Muscle of back (tissue), 11 donors: ENCODE measurements around the gene FBXL15. TPM values are rescaled to one million over a fixed set of nuclear protein-coding genes. Genes with fewer than 3 reads are reported as not detected.
"Not testable (repeated sequence)": the region's sequence is repeated elsewhere in the genome, so short reads cannot be mapped to it uniquely, and the experiment has no call there.

Source experiments
- DNase-seq, 3 donors: peaks; one replicate each; pipeline versions ENCODE4 v3.0.0 to v3.0.0-alpha.2; 2013
- polyA plus RNA-seq, 10 donors: library from polyadenylated mRNA; unstranded; fragments of 120-200 nt; gene quantifications; one replicate each; pipeline ENCODE4 v1.2.1, GENCODE V29; 2013; ENCODE audit not compliant: insufficient read length in 10 of 10

Gene FBXL15
- polyA plus RNA-seq, 10 donors: 3.2 to 7.8 (median 4.8) TPM

GRCh38 chr10:102453502-102453901, 32.9 kb downstream of the FBXL15 start:
- no peak for DNase-seq

- not testable (repeated sequence) for DNase-seq
Measured at GRCh38 chr10:102454662-102455487, 34.2 kb downstream of the FBXL15 start.

DNA sequence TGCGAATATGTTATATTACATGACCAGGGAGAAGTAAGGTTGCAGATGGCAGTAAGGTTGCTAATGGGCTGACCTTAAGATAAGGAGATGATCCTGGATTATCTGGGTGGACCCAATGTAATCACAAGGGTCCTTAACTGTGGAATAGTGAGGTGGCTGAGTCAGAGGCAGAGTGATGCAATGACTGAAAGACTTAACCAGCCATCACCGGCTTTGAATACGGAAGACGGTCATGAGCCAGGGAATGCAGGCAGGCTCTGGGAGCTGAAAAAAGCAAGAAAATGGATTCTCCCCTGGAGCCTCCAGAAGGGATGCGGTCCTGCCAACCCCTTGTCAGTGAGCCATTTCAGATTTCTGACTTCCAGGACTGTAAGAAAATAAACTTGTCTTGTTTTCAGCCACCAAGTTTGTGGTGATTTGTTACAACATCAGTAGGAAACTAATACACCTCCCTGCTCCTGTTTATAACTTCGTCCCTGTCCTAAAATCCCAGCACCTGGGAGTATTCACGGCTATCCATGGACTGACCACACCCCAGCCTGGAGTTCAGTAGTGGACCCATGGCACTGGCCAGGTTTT, 35.3 kb downstream of the FBXL15 start:
- peak in 1 of 3 donors; percentile 52 for DNase-seq

DNA sequence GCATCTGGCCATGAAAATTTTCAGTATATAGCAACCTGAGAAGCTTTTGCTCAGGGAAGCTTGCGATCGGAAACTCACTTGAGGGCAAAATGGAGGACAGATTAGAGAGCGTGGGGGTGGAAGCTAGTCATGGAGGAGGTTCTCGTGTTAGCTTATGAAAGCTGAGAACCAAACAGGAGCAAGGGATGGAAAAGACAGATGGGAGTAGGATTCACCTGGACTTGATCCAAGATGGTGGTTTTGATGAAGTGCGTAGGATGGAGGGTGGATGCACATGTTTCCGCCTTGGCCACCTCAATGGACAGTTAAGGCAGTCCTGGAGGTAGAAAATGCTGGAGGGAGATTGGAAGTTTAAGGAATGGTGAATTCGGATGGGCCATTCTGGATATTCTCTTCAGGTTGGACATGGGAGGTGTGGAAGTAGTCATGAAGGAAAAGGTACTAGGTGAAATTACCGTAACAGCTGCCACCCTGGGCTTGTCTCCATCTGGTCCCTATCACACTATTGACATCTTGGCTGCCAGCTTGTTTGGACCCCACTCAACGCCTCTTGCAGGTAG, 37.0 kb downstream of the FBXL15 start:
- DNase-seq: no peak

GRCh38 chr10:102458656-102459055, 38.0 kb downstream of the FBXL15 start:
- no peak for DNase-seq

DNA sequence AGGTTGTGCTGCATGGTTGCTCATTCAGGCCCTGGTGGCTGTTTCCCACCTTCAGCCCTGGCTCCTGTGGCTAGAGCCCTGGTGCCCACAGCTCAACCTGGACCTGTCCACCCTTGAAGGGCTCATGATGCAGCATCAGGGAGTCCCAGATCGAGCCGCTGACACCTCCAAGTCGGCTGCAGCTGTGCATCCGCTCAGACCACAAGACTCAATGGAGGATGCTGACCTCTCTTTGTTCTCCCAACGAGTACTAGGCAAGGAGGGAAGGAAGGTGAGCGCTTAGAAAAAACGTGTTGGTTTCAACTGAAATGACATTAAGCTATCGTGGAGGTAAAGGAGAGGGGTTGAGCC, 40.2 kb downstream of the FBXL15 start:
- DNase-seq: no peak

DNA sequence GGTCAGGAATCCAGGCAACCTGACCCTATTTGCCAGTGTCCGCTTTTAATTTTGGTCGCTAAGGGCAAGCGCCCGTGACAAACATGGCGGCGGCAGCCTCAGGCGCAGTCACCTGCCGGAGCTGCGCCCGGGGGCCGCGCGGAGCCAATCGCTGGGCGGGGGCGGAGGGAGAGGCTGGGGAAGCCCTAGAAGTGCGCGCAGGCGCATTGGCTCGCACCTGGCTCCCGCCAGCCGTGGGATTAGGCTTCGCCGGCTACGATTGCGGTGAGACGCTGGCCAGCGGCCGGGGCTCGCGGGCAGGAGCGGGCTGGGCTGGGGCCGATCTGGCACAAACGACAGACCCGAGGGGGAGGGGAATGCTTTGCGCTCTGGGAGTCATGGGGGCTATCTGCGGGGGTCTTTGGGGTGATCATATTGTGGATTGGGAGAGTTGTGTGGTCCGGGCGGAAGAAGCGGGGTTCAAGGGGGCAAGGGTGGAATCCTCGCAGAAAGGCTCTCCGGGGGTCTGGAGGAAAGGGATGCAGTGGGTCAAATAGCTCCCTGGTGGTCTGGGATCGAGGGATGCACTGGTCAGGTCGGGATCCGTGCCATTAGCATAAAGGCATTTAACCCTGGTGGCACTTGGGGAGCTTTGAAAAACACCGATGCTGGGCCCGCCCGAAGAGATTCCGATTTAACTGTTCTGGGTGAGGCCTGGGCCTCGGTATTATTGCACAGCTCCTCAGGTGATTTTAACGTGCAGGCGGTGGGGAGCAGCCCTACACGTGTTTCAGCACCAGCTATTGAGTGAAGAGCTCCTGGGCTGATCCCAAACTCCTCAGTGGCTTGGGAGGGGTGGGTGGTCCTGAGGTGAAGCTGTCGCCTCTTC, 40.8 kb downstream of the FBXL15 start:
- DNase-seq: peak; percentile 79 to 88 (median 80)

GRCh38 chr10:102462512-102463054, 41.9 kb downstream of the FBXL15 start:
- no peak for DNase-seq

GRCh38 chr10:102463983-102464382, 43.3 kb downstream of the FBXL15 start:
- DNase-seq: no peak

DNA sequence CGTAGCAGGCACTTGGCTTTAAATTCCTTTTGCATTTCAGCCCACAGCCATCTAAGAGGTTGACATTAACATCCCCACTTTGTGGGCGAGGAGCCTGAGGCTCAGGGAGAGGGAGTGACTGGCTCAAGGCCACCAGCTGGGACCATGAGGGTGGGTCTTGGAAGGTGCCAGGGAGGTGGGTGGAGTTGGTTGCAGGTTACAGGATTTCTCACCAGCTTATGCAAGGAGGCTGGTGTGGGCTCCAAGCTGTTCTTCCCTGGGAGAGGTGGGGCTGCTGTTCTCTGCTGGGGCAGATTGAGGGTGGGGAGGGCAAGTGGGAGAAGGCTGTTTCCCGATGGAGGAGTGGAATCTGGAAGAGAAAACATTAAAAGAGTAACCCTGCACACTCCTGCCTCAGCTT, 44.8 kb downstream of the FBXL15 start:
- no peak for DNase-seq

DNA sequence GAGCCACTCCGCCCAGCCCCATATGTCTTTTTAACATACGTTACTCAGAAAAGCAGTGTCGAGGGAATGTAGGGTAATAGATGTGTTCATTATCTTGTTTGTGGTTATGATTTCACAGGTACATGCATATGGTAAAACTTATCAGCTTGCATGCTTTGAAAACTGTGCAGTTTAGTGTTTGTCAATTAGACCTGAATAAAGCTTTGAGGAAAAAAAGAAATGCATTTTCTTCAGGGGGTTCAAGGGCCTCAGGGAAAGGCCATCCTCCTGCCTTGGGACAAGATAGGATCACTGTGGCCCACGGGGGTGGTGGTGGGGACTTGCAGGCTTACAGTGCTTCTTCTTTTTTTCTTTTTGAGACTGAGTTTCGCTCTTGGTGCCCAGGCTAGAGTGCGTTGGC, 46.7 kb downstream of the FBXL15 start:
- DNase-seq: no peak

DNA sequence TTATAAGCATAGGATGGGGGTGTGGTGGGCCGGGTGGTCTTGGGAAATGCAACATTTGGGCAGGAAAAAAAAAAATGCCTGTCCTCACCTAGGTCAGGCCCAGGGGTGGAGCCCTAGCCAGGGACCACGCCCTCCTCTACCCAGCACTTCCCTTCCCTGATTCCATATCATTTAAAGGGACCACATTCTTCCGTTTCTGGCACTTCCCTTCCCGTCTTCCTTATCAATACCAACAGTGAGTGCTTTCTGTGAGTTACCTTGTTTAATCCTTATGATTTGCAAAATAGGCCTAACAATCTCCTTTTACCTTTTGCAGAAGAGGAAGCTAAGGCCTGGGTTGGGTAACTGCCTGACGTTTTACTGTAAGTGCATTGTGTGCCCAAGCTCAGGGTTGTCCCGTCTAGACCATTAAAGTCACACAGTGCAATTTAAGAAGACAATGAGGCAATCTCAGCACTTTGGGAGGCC, 47.4 kb downstream of the FBXL15 start:
- DNase-seq: no peak

GRCh38 chr10:102468683-102469082, 48.0 kb downstream of the FBXL15 start:
- no peak for DNase-seq

- DNase-seq: no peak
Measured at GRCh38 chr10:102470579-102471546, 50.2 kb downstream of the FBXL15 start.

Other genes with a start within 250 kb of the FBXL15 start
- gene ELOVL3, start 194.5 kb upstream of the FBXL15 start, polyA plus RNA-seq: under 1 TPM; 0.25 to 0.80 (median 0.33) TPM
- gene PITX3, start 179.3 kb upstream of the FBXL15 start, polyA plus RNA-seq: 10 to 100 TPM in 9 of 10 donors, 1 to 10 TPM in 1; 9.9 to 16.9 (median 12.9) TPM
- gene GBF1, start 175.3 kb upstream of the FBXL15 start, polyA plus RNA-seq: 10 to 100 TPM; 41.2 to 56.6 (median 51.1) TPM
- gene NFKB2, start 25.1 kb upstream of the FBXL15 start, polyA plus RNA-seq: 10 to 100 TPM; 13.6 to 18.0 (median 15.7) TPM
- 10 to 100 TPM in 1 of 10 donors, 1 to 10 TPM in 9; 3.8 to 11.6 (median 5.9) TPM for gene PSD, start 2.1 kb upstream of the FBXL15 start, polyA plus RNA-seq
- gene CUEDC2, start 11.7 kb downstream of the FBXL15 start, polyA plus RNA-seq: 10 to 100 TPM; 45.7 to 63.9 (median 52.8) TPM
- under 1 TPM in 2 of 10 donors, not detected in 8; 0.12 to 0.13 TPM for gene C10orf95, start 30.7 kb downstream of the FBXL15 start, polyA plus RNA-seq
- 100 to 1,000 TPM in 1 of 10 donors, 10 to 100 TPM in 9; 72.6 to 104 (median 79.8) TPM for gene ACTR1A, start 81.9 kb downstream of the FBXL15 start, polyA plus RNA-seq
- 10 to 100 TPM; 11.0 to 18.5 (median 14.5) TPM for gene SUFU, start 83.1 kb downstream of the FBXL15 start, polyA plus RNA-seq
- 10 to 100 TPM; 67.0 to 87.1 (median 74.8) TPM for gene TRIM8, start 223.6 kb downstream of the FBXL15 start, polyA plus RNA-seq